HG02678 (cell line): ENCODE data around the gene SNF8.

Source experiments
- ATAC-seq: cut with Tn5 transposase; IDR thresholded peaks from one replicate; pipeline ENCODE4 v1.9.1; 2021; ENCODE audit warnings: mild to moderate bottlenecking, moderate library complexity; ENCODE audit not compliant: unreplicated experiment

Gene SNF8

DNA sequence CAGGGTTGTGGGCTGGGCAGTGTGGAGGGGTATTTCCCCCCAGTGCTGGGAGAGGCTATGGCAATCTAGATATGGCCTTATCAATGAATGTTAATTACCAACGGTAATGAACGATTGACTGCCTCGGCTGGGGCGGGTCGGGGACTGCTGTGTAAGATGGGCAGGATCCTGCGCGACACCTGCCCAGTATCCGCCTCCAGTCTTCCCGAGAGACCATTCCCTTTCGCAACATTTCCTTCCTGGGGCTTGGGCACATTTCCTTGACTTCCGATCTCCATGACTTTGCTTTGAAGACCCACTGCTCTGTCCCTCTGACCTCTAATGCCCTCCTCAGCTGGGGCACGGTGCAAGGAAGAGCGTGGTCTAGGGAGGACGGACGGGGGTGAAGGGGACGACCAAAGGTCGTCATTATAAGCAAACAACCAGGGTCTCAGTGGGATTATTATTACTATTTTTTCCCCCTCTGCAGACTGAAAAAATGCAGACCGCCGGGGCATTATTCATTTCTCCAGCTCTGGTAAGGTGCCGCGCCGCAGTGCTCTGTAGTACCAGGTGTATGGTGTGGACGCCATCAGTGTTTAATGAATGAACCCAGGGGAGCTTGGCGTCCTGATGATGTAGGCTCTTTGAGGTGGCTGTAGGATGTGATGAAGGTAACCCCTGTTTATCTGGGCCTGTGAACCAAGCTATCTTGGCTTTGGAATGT lies 51.5 kb downstream of the SNF8 start:
- ATAC-seq = no peak

GRCh38 chr17:48890086-48890485 lies 54.6 kb downstream of the SNF8 start:
- ATAC-seq = no peak

DNA sequence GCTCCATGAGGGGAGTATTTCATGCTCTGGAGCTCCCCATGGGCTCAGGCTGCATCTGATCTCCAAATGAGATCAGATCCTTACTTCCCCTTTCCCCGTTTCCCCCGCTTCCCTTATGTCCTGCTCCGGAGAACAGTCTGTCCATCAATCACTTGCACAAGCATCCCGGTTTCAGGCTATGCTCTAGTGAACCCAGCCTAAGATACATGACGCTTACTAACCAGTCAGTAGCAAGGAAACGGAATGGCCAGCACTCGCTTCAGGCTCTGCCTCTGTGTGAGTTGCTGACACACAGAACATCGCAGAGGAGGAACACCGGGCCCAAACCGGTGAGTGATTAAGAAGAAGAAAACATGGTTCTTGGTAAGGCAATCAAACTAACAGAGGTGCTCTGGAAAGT lies 61.5 kb downstream of the SNF8 start:
- no peak for ATAC-seq

- ATAC-seq = no peak
These were observed 62.4 kb downstream of the SNF8 start for GRCh38 chr17:48882272-48882671.
